Neutrophil (primary cell): ENCODE results near the gene IGF2R.

Source experiments
- H3K27ac ChIP-seq: fragments of 200-600 bp; sonication (generic); 2 replicates; pipeline ENCODE4 v1.5.1; 2016; ENCODE audit warnings: mild to moderate bottlenecking, moderate library complexity
- H3K27me3 ChIP-seq: fragments of 200-600 bp; sonication (generic); 2 replicates; pipeline ENCODE4 v1.6.0; 2016; ENCODE audit warnings: mild to moderate bottlenecking
- H3K36me3 ChIP-seq: fragments of 200-600 bp; sonication (generic); 2 replicates; pipeline ENCODE4 v1.5.1; 2017
- H3K4me1 ChIP-seq, 2 experiments: fragments of 200-600 bp in 1 of 2; sonication (generic) in 1 of 2; 1 replicate in 1 of 2; 2 replicates in 1 of 2; pipeline versions ENCODE4 v1.5.1 to v1.6.1; 2013 to 2016; ENCODE audit warnings: low read depth in 1 of 2, low read length in 1 of 2, mild to moderate bottlenecking in 1 of 2, moderate library complexity in 1 of 2; ENCODE audit not compliant: control insufficient read depth in 1 of 2, insufficient read depth in 1 of 2
- H3K4me3 ChIP-seq, 2 experiments: fragments of 200-600 bp in 1 of 2; sonication (generic) in 1 of 2; 1 replicate in 1 of 2; 2 replicates in 1 of 2; pipeline ENCODE4 v1.5.1; 2013 to 2016; ENCODE audit warnings: low read depth in 1 of 2, low read length in 1 of 2, mild to moderate bottlenecking in 1 of 2, moderate library complexity in 1 of 2
- H3K9me3 ChIP-seq: fragments of 200-600 bp; sonication (generic); 2 replicates; pipeline ENCODE4 v1.5.1; 2016
- TF ChIP-seq, protein P1 (sequence below): fragments of 200-600 bp; sonication (generic); IDR thresholded peaks from 2 replicates; pipeline ENCODE4 v1.5.1; 2016; ENCODE audit warnings: antibody characterized with exemption

IGF2R gene

DNA sequence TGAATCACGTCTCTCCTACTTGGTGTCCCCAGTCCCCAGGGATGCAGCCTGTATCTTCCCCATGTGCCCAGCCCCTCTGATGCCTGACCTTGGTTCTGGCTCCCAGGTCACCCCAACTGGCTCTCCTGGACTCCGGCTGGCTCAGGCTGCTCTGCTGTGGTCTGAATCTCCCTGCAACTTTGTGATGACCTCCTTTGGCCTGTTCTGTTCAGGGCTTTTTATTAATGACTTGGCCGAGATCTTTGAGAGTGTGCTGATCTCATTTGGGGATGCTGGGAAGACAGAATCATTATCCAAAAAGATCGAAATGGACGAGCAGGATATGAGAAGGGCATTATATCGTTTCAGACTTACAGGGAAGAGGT lies 67.4 kb downstream of the IGF2R start:
- no peaks in the 10 kb centered on the region for H3K27me3 ChIP-seq
- H3K36me3 ChIP-seq = peaks cover 100% of the 10 kb centered on the region
- TF ChIP-seq, protein P1, sequence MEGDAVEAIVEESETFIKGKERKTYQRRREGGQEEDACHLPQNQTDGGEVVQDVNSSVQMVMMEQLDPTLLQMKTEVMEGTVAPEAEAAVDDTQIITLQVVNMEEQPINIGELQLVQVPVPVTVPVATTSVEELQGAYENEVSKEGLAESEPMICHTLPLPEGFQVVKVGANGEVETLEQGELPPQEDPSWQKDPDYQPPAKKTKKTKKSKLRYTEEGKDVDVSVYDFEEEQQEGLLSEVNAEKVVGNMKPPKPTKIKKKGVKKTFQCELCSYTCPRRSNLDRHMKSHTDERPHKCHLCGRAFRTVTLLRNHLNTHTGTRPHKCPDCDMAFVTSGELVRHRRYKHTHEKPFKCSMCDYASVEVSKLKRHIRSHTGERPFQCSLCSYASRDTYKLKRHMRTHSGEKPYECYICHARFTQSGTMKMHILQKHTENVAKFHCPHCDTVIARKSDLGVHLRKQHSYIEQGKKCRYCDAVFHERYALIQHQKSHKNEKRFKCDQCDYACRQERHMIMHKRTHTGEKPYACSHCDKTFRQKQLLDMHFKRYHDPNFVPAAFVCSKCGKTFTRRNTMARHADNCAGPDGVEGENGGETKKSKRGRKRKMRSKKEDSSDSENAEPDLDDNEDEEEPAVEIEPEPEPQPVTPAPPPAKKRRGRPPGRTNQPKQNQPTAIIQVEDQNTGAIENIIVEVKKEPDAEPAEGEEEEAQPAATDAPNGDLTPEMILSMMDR = no peak
- H3K27ac ChIP-seq = no peak overlapping the region
- H3K9me3 ChIP-seq = peaks cover 5% of the 10 kb centered on the region
- no peak overlapping the region for H3K4me3 ChIP-seq
- no peaks in the 10 kb centered on the region for H3K4me1 ChIP-seq

DNA sequence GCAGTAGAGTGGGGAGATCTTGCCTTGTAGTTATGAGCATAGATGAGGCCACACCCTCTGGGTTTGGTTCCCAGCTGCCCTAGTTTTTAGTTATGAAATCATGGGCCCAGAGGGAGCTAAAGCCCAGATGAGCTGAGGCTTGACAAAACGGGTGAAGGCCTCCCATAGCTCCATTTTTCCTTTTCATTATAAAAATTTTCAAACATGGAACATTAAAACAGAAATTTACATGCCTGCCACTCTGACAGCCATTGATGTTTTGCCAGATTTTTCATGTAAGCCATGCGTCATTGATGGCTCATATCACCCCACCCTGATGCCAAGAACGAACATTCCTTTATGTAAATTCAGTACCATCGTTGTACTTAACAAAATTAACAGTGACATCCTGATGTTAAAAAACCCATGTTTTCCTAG lies 67.9 kb downstream of the IGF2R start:
- no peak overlapping the region for H3K4me3 ChIP-seq
- peaks cover 100% of the 10 kb centered on the region for H3K36me3 ChIP-seq

DNA sequence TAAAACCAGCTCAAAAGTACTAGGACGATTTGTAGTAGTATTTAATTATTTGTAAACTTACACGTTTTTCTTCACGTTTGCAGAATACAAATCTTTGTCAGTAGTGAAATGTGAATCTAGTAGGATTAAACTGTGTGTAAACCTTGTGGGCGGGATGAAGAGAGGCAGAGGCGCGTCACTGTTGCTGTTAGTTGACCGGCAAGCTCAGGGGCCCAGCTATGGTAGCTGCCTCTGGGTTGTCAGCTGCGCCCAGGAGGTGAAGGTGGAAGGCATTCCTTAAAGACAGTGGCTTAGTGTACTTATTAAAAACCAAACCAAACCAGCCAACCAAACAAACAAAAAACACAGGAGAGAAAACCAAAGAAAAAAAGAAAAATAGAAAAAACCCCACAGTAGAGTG lies 69.6 kb downstream of the IGF2R start:
- H3K27ac ChIP-seq = no peak overlapping the region
- H3K36me3 ChIP-seq = peaks cover 100% of the 10 kb centered on the region
- TF ChIP-seq, protein P1 = no peak
- no peak overlapping the region for H3K4me3 ChIP-seq
- no peaks in the 10 kb centered on the region for H3K4me1 ChIP-seq
- no peaks in the 10 kb centered on the region for H3K27me3 ChIP-seq
- H3K9me3 ChIP-seq = no peaks in the 10 kb centered on the region

More for the DNA sequence above, 67.9 kb downstream of the IGF2R start:
- Histone ChIP-seq H3K4me1 (no peaks in the 10 kb centered on the region), H3K27me3 (no peaks in the 10 kb centered on the region), H3K9me3 (peaks cover 5% of the 10 kb centered on the region), H3K27ac (no peak overlapping the region)
- TF ChIP-seq, protein P1 = no peak

- peaks cover 100% of the 10 kb centered on the region for H3K36me3 ChIP-seq
- TF ChIP-seq, protein P1 = no peak
- no peaks in the 10 kb centered on the region for H3K4me1 ChIP-seq
- H3K4me3 ChIP-seq = no peak overlapping the region
- H3K27me3 ChIP-seq = no peaks in the 10 kb centered on the region
- H3K9me3 ChIP-seq = no peaks in the 10 kb centered on the region
- H3K27ac ChIP-seq = no peak overlapping the region
These were observed 70.6 kb downstream of the IGF2R start for GRCh38 chr6:160039441-160039840.

DNA sequence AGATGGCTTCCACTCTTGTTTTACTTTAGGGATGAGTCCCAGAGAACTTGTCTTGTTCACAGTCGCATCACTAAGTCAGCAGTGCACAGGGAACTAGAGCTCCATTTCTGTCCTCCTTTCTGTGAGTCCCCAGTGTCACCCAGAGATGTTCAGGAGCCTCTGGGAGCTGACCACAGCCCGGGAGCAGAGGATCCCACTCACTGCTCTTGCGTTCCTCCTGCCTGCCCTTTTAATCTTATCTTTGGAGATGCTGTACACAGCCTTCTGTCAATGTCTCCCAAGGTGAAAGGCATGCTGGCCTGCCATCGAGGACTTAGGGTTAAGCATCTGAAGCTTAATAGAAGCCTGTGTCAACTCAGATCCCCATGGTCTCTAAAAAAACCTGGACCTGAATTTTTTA lies 71.2 kb downstream of the IGF2R start:
- TF ChIP-seq, protein P1 = no peak
- Histone ChIP-seq H3K4me3 (no peak overlapping the region), H3K36me3 (peaks cover 100% of the 10 kb centered on the region), H3K27me3 (no peaks in the 10 kb centered on the region), H3K27ac (no peak overlapping the region), H3K9me3 (no peaks in the 10 kb centered on the region), H3K4me1 (no peaks in the 10 kb centered on the region)
